ENCODE data around the gene LZTFL1.

LZTFL1 gene

DNA sequence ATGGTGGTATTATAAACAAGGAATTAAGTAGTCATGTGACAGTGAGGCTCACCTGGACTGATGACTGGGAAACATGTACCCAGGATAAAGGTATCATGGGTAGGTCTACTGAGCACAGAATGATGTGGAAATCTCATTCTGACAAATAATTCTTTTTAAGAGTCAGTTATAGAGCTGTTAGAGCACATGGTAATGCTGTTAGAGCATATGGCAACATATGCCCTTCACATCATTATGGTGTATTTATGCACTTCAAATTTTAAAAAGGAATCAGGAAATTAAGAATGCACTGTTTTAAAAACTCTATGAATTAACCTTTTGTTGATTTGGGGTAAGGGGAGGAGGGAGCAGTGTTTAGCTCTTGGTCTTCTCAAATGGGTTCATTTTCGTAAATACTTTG is 47.3 kb downstream of the LZTFL1 start:
- DNase-seq (ENCODE audit: low read depth) = no peak
- TF ChIP-seq, protein P1, sequence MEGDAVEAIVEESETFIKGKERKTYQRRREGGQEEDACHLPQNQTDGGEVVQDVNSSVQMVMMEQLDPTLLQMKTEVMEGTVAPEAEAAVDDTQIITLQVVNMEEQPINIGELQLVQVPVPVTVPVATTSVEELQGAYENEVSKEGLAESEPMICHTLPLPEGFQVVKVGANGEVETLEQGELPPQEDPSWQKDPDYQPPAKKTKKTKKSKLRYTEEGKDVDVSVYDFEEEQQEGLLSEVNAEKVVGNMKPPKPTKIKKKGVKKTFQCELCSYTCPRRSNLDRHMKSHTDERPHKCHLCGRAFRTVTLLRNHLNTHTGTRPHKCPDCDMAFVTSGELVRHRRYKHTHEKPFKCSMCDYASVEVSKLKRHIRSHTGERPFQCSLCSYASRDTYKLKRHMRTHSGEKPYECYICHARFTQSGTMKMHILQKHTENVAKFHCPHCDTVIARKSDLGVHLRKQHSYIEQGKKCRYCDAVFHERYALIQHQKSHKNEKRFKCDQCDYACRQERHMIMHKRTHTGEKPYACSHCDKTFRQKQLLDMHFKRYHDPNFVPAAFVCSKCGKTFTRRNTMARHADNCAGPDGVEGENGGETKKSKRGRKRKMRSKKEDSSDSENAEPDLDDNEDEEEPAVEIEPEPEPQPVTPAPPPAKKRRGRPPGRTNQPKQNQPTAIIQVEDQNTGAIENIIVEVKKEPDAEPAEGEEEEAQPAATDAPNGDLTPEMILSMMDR (IDR thresholded peaks at IDR 0.05; ENCODE audit: insufficient read depth, low read depth, low read length, missing control alignments) = no peak
- no peak overlapping the region for H3K4me3 ChIP-seq (ENCODE audit: low read length)

DNA sequence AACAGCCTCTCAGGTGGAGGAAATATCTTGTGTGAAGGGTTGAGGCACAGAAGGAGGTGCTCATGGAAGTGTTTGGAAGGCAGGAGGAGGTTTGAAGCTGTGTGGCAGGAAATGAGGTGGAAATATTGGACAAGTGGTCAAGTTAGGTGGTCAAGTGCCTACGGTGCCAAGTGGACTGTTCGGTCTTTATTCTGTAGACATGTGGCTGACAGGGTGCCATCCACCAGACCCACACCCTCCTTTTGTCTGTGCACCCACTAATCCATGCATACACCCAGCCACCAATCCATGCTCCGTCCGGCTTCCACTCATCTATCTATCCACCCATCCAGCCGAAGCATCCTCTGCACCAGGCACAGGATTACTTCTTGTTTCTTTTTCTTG is 47.8 kb downstream of the LZTFL1 start:
- H3K4me3 ChIP-seq (ENCODE audit: low read length) = no peak overlapping the region
- TF ChIP-seq, protein P1 (IDR thresholded peaks at IDR 0.05; ENCODE audit: insufficient read depth, low read depth, low read length, missing control alignments) = no peak
- DNase-seq (ENCODE audit: low read depth) = no peak

DNA sequence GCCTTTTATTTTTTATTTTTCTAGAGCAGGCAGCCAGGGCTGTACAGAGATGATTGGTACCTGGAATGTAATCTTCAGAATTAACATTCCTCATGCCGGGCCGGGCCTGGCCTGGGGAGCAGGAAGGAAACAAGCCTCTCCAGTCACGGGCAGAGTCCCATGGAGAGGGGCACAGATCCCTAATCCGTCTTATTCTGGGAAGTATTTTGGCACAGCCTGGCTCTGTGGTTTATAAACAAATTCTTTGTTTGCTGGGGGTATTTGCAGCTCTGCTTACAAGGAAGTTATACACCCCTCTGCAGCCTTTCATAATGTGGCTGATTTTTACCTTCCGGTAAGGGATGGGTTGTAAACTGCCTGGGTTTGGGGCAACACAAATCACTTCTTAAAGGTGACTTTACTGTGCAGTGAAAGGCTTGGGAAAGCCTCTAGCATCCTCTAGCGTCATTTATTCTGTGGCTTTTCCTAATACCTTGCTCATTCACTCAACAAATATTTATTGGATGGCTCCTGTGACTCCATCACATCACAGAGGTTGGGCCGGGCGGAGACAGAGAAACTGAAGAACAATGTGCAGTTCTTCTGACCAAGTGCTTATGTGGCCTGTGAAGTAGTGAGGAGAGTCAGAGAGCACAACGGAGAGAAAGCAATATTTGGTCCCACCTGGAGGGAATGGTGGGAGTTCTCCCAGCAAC is 48.3 kb downstream of the LZTFL1 start:
- TF ChIP-seq, protein P1 (IDR thresholded peaks at IDR 0.05; ENCODE audit: insufficient read depth, low read depth, low read length, missing control alignments) = no peak
- no peak overlapping the region for H3K4me3 ChIP-seq (ENCODE audit: low read length)
- DNase-seq (ENCODE audit: low read depth) = peak; percentile 18

DNA sequence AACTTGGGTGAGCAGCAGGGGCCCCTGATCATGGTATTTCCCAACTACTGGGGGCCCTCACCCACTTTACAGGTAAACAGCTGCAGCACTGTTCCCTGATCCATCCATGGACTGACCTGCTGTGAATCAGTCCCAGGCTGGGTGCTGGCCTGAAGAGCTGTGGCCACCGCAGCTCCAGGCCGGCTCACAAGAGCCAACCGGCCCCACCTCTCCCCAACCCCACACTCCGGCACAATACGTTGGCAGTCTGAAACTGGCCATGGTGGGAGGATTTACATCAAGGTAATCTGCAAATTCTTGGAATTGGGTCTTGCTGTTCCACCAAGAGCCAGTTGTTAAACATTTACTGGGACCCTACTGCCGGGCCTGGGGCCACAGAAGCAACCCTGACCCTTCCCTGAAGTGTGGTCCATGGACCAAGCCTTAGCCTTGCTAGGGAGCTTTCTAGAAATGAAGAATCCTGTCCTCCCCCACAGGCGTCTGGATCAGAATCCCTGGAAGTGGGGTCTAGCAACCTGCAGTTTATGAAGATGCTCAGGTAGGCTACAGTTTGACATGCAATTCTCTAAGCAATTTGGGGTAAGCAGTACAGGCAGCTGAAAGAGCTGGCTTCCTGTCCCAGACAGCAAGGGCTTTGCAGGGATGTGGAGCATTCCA is 49.3 kb downstream of the LZTFL1 start:
- no peak for DNase-seq (ENCODE audit: low read depth)
- TF ChIP-seq, protein P1 (IDR thresholded peaks at IDR 0.05; ENCODE audit: insufficient read depth, low read depth, low read length, missing control alignments) = no peak
- no peak overlapping the region for H3K4me3 ChIP-seq (ENCODE audit: low read length)

DNA sequence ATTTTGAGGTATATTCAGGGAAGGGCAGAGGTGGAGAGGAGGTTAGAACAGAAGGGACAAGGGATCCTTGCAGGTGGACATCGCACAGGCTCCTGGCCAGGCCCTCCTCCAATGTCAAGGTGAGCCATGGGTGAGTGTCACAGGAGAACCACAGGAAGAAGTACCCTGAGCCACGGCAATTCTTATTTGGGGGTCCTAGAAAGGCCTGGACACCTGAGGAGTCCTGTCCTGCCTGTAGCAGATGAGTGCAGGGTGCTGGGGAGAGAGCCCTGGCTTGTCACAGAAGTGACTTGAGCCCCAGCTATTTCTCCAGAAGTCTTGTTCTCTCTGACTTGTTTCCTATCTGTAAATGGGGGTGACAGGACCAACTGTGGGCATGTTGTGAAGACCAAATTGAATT is 49.9 kb downstream of the LZTFL1 start:
- TF ChIP-seq, protein P1 (IDR thresholded peaks at IDR 0.05; ENCODE audit: insufficient read depth, low read depth, low read length, missing control alignments) = no peak
- DNase-seq (ENCODE audit: low read depth) = no peak
- no peak overlapping the region for H3K4me3 ChIP-seq (ENCODE audit: low read length)

DNA sequence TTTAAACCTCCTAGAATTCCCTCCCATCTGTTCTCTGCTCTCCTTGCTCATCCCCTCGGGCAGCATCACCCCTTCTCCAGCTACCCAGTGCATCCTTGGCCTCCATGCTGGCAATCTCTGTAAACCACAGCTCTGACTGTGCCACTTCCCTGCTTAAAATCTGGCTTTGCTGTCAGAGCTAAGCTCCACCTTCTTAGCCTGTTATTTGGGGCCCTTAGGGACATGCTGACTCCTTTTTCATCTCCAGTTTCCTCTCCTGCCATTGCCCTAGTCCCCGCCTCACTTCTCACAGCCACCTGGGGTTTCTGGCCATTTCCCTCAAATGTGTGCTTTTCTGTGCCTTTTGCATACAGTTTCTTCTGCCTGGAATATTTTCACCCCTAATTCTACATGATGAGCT is 51.3 kb downstream of the LZTFL1 start:
- H3K4me3 ChIP-seq (ENCODE audit: low read length) = no peak overlapping the region
- TF ChIP-seq, protein P1 (IDR thresholded peaks at IDR 0.05; ENCODE audit: insufficient read depth, low read depth, low read length, missing control alignments) = no peak
- no peak for DNase-seq (ENCODE audit: low read depth)
